ENCODE data around the gene KRTAP16-1. TPM values are rescaled to one million over a fixed set of nuclear protein-coding genes. Genes with fewer than 3 reads are reported as not detected.

Gene KRTAP16-1
- total and polyA plus RNA-seq, 2 of the 8 experiments (the other 6 are each of a cell fraction or from before 2014, with no cell fraction given) = not detected

GRCh38 chr17:41322094-41322902, 13.2 kb upstream of the KRTAP16-1 start:
- Histone ChIP-seq H3K79me1 (ENCODE audit: low read depth, low read length) (no peaks in the 10 kb centered on the region), H2AFZ (ENCODE audit: low read length) (0 out of 2 replicates have a peak overlapping the region, but pooled peaks have one; percentile 18), H3K36me3 (ENCODE audit: control insufficient read depth in 2 of 4, insufficient read depth in 4 of 4, low read length in 3 of 4) (no peaks in the 10 kb centered on the region), H3K27ac (ENCODE audit: low read depth, low read length) (no peak overlapping the region), H2BK15ac (ENCODE audit: low read length) (no peak overlapping the region), H2BK12ac (ENCODE audit: low read depth, low read length) (no peak overlapping the region), H2BK20ac (ENCODE audit: low read length) (no peak overlapping the region), H3K23ac (ENCODE audit: insufficient read length) (no peak overlapping the region), H4K5ac (ENCODE audit: insufficient read length, low read depth, low read length) (no peak overlapping the region), H3K4me3 (ENCODE audit: extremely low read depth in 1 of 4, insufficient read depth in 2 of 4, low read depth in 3 of 4, low read length in 4 of 4) (no peak overlapping the region), H4K8ac (ENCODE audit: extremely low read depth, insufficient read depth, low read length) (no peak overlapping the region), H3K9ac (replicated peaks in 1 of 4; ENCODE audit: extremely low read depth in 1 of 4, low read depth in 3 of 4, low read length in 3 of 4) (no peak overlapping the region), H2AK5ac (ENCODE audit: low read depth, low read length) (no peak overlapping the region), H3K9me3 (ENCODE audit: insufficient read depth in 2 of 2, low read depth in 1 of 2, low read length in 1 of 2) (0 out of 4 replicates have a peak, but pooled peaks cover 0 to 5% of the 10 kb centered on the region in 2 experiments), H4K20me1 (replicated peaks in 1 of 2; ENCODE audit: control insufficient read depth in 1 of 2, insufficient read depth in 2 of 2, low read length in 2 of 2) (no peaks in the 10 kb centered on the region), H3K4me1 (replicated peaks in 1 of 4; ENCODE audit: control insufficient read depth in 3 of 4, insufficient read depth in 4 of 4, low read length in 3 of 4) (no peaks in the 10 kb centered on the region; a peak in 1 of 7 replicates), H3K18ac (ENCODE audit: extremely low read depth, low read length) (no peak overlapping the region), H3K56ac (replicated peaks; ENCODE audit: insufficient read length, low read depth, low read length) (no peak overlapping the region), H3K4ac (replicated peaks; ENCODE audit: insufficient read length, low read depth, low read length) (no peak overlapping the region), H3K79me2 (ENCODE audit: control insufficient read depth in 1 of 2, insufficient read depth in 2 of 2, low read length in 2 of 2) (no peaks in the 10 kb centered on the region), H2BK5ac (ENCODE audit: low read depth, low read length) (no peak overlapping the region), H2BK120ac (replicated peaks; ENCODE audit: low read depth, low read length) (no peak overlapping the region), H3K4me2 (ENCODE audit: insufficient read depth in 1 of 2, low read depth in 2 of 2, low read length in 2 of 2) (no peak overlapping the region), H4K91ac (replicated peaks; ENCODE audit: insufficient read length, low read length) (no peak overlapping the region), H3K14ac (ENCODE audit: insufficient read length) (no peak overlapping the region), H3K23me2 (ENCODE audit: low read depth, low read length) (no peaks in the 10 kb centered on the region), H3K27me3 (replicated peaks in 1 of 4; ENCODE audit: control insufficient read depth in 3 of 4, extremely low read depth in 1 of 4, insufficient read depth in 3 of 4, low read length in 3 of 4) (no peaks in the 10 kb centered on the region)
- ChIA-PET POLR2A (ENCODE audit: partially characterized antibody) (interaction anchor here (0.8 kb wide), 1 partner anchor 367 kb away, joined by 3 read pairs; the partner anchor contains the start of gene EIF1), CTCF (ENCODE audit: partially characterized antibody) (interaction anchor here (0.6 to 3.7 kb wide), 65 partner anchors 9 to 619 kb away, joined by 3 to 31 read pairs (median 4); partner anchors contain the start of genes KRT24, KRT33A, KRTAP1-1 and KRTAP1-3)
- WGBS, 2 experiments (ENCODE audit: extremely low coverage in 1 of 2, insufficient coverage in 1 of 2, insufficient read length in 1 of 2, insufficient replicate concordance in 2 of 2, low coverage in 1 of 2, low lambda C conversion rate in 2 of 2, missing lambda C conversion rate in 1 of 2) = 57% methylated on average over 5 of the region's 5 CpGs; no CpG with 5 or more reads in 1 of the 2 experiments
- FAIRE-seq (peak; percentile 48), DNase-seq (ENCODE audit: low read depth in 1 of 2, low spot score in 2 of 2) (no peak)
- TF ChIP-seq JUND (IDR thresholded peaks at IDR 0.05; ENCODE audit: low read length) (no peak), CTCF (IDR thresholded peaks at IDR 0.05; ENCODE audit: control extremely low read depth in 1 of 3, insufficient read depth in 1 of 3, low read depth in 1 of 3, low read length in 3 of 3) (peak in 2 of 3 experiments; percentile 41 to 68; a peak in 2 of 4 replicates), CEBPB (IDR thresholded peaks at IDR 0.05; ENCODE audit: low read depth, low read length) (0 out of 2 replicates have a peak, but pooled peaks have one; percentile 7), RAD21 (IDR thresholded peaks at IDR 0.05 in 1 of 2, conservative IDR thresholded peaks at IDR 0.05 in 1 of 2; ENCODE audit: low read depth in 2 of 2, low read length in 2 of 2) (peak; percentile 69 to 72)
